Sigmoid colon (tissue), 3 donors: ENCODE measurements around the gene SLC2A13.
"Not testable (repeated sequence)": the region's sequence is repeated elsewhere in the genome, so short reads cannot be mapped to it uniquely, and the experiment has no call there.

ENCODE experiments used
- POLR2A ChIP-seq, 2 donors: fragments of 450-650 bp; IDR thresholded peaks; one replicate each; pipeline ENCODE4 v1.6.1; 2016; ENCODE audit warnings: antibody characterized with exemption in 2 of 2, mild to moderate bottlenecking in 2 of 2, moderate library complexity in 2 of 2
- TF ChIP-seq, protein P1 (sequence below), 4 experiments: fragments of 450-650 bp in 3 of 4; fragments of 200-600 bp in 1 of 4; IDR thresholded peaks; one replicate each; pipeline ENCODE4 v1.5.1; 2016 to 2019; ENCODE audit warnings: antibody characterized with exemption in 4 of 4, mild to moderate bottlenecking in 3 of 4, moderate library complexity in 2 of 4

DNA sequence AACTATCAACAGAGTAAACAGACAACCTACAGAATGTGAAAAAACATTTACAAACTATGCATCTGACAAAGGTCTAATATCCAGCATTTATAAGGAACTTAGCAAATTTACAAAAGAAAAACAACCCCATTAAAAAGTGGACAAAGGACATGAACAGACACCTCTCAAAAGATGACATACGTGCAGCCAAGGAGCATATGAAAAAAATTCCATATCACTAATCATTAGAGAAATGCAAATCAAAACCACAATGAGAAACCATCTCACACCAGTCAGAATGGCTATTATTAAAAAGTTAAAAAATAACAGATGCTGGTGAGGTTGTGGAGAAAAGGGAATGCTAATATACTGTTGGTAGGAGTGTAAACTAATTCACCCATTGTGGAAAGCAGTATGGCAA, 257.7 kb downstream of the SLC2A13 start:
- TF ChIP-seq, protein P1, sequence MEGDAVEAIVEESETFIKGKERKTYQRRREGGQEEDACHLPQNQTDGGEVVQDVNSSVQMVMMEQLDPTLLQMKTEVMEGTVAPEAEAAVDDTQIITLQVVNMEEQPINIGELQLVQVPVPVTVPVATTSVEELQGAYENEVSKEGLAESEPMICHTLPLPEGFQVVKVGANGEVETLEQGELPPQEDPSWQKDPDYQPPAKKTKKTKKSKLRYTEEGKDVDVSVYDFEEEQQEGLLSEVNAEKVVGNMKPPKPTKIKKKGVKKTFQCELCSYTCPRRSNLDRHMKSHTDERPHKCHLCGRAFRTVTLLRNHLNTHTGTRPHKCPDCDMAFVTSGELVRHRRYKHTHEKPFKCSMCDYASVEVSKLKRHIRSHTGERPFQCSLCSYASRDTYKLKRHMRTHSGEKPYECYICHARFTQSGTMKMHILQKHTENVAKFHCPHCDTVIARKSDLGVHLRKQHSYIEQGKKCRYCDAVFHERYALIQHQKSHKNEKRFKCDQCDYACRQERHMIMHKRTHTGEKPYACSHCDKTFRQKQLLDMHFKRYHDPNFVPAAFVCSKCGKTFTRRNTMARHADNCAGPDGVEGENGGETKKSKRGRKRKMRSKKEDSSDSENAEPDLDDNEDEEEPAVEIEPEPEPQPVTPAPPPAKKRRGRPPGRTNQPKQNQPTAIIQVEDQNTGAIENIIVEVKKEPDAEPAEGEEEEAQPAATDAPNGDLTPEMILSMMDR (IDR thresholded peaks at IDR 0.05): not testable (repeated sequence)
- not testable (repeated sequence) for TF ChIP-seq POLR2A (IDR thresholded peaks at IDR 0.05)
